ENCODE data around the gene CAT.

CAT gene

DNA sequence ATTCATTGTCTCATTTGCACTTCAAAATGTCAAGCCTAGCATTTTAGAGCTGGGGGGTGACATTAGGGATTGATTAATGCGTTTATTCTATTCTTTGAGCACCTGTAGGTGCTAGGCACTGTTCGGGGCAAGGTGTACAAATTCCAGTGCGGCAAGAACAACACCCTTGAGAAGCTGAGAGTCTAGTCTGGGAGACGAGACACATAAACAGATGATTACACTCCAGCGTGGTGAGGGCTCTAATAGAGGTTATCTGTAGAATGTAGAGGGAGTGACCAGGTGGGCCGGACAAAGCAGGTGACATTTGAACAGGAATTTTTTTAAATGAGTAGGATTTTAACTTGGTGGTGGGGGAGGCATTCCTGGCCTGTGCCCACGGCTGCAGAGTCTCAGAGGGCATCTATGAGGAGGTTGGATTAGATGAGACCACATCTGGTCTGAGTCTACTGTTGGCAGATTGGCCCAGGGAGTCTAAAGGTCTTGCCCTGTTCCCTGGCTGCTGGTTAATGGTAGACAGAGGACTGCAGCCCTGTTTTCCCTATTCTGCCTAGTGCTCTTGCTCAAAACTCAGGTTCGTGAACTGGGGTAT, 970 bp downstream of the CAT start:
- DNase-seq (ENCODE audit: extremely low read depth, low read depth), result no peak
- TF ChIP-seq, protein P1, sequence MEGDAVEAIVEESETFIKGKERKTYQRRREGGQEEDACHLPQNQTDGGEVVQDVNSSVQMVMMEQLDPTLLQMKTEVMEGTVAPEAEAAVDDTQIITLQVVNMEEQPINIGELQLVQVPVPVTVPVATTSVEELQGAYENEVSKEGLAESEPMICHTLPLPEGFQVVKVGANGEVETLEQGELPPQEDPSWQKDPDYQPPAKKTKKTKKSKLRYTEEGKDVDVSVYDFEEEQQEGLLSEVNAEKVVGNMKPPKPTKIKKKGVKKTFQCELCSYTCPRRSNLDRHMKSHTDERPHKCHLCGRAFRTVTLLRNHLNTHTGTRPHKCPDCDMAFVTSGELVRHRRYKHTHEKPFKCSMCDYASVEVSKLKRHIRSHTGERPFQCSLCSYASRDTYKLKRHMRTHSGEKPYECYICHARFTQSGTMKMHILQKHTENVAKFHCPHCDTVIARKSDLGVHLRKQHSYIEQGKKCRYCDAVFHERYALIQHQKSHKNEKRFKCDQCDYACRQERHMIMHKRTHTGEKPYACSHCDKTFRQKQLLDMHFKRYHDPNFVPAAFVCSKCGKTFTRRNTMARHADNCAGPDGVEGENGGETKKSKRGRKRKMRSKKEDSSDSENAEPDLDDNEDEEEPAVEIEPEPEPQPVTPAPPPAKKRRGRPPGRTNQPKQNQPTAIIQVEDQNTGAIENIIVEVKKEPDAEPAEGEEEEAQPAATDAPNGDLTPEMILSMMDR (IDR thresholded peaks at IDR 0.05; ENCODE audit: low read depth, low read length), result no peak

DNA sequence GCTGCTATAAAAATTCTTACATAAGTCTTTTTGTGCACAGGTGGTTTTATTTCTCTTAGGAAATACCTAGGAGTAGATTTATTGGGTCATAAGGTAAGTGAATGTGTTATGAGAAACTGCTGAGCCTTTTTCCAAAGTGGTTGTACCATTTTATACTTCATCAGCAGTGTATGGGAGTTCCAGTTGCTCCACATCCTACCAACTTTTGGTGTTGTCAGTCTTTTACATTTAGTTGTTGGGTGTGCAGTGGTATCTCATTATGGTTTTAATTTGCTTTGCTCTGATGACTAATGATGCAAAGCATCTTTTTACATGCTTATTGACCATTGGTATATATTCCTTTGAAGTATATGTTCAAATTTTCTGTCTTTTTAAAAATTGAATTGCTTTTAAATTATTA, 3.1 kb downstream of the CAT start:
- no peak for DNase-seq (ENCODE audit: extremely low read depth, low read depth)
- TF ChIP-seq, protein P1 (IDR thresholded peaks at IDR 0.05; ENCODE audit: low read depth, low read length), result no peak

- TF ChIP-seq, protein P1 (IDR thresholded peaks at IDR 0.05; ENCODE audit: low read depth, low read length), result no peak
- DNase-seq (ENCODE audit: extremely low read depth, low read depth), result no peak
These were observed 4.4 kb downstream of the CAT start for GRCh38 chr11:34443136-34443535.

GRCh38 chr11:34444428-34444827, 5.7 kb downstream of the CAT start:
- no peak for DNase-seq (ENCODE audit: extremely low read depth, low read depth)

GRCh38 chr11:34445956-34446355, 7.2 kb downstream of the CAT start:
- no peak for DNase-seq (ENCODE audit: extremely low read depth, low read depth)
- TF ChIP-seq, protein P1 (IDR thresholded peaks at IDR 0.05; ENCODE audit: low read depth, low read length), result no peak

More at GRCh38 chr11:34444428-34444827, 5.7 kb downstream of the CAT start:
- TF ChIP-seq, protein P1 (IDR thresholded peaks at IDR 0.05; ENCODE audit: low read depth, low read length), result no peak

DNA sequence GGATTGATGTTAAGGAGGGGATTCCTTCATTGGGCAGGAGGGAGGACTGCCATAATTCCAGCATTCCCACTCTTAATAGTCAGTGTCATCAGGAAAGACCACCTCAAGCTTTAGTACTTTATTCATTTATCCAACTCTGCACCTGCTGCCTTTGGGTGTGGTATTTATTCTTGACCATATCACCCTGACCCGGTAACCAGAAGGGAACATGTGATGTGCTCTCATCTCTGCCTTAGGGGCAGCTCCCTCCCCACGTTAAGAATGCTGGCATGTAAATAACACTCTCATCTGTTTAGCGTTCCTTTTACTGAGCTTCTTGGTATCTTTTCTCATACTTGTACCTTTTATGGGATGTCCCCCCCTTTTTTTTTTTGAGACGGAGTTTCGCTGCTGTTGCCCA, 7.7 kb downstream of the CAT start:
- no peak for DNase-seq (ENCODE audit: extremely low read depth, low read depth)
- TF ChIP-seq, protein P1 (IDR thresholded peaks at IDR 0.05; ENCODE audit: low read depth, low read length), result no peak

- TF ChIP-seq, protein P1 (IDR thresholded peaks at IDR 0.05; ENCODE audit: low read depth, low read length), result no peak
These were observed 8.3 kb downstream of the CAT start for GRCh38 chr11:34447044-34447443.

More at GRCh38 chr11:34447044-34447443, 8.3 kb downstream of the CAT start:
- no peak for DNase-seq (ENCODE audit: extremely low read depth, low read depth)

Data from AG09319 (cell line).